Gastroesophageal sphincter (tissue), 2 donors: Measurements from ENCODE around the gene CYP4X1.

ENCODE experiments used
- EP300 ChIP-seq: sonication (generic); formaldehyde crosslinking; IDR thresholded peaks from one replicate; pipeline ENCODE4 v1.6.1; 2017; ENCODE audit warnings: antibody characterized with exemption, mild to moderate bottlenecking
- POLR2AphosphoS5 ChIP-seq: sonication (generic); formaldehyde crosslinking; IDR thresholded peaks from one replicate; pipeline ENCODE4 v1.6.1; 2017; ENCODE audit warnings: antibody characterized with exemption

GRCh38 chr1:47030170-47030805 lies 6.8 kb downstream of the CYP4X1 start:
- TF ChIP-seq EP300 = no peak
- no peak for TF ChIP-seq POLR2AphosphoS5
